HuH-7 (cell line): Measurements from ENCODE around the gene CROCC2.

Experiments
- DNase-seq: peaks from one replicate; pipeline ENCODE4 v3.0.0; 2011; ENCODE audit warnings: low spot score

CROCC2 gene

DNA sequence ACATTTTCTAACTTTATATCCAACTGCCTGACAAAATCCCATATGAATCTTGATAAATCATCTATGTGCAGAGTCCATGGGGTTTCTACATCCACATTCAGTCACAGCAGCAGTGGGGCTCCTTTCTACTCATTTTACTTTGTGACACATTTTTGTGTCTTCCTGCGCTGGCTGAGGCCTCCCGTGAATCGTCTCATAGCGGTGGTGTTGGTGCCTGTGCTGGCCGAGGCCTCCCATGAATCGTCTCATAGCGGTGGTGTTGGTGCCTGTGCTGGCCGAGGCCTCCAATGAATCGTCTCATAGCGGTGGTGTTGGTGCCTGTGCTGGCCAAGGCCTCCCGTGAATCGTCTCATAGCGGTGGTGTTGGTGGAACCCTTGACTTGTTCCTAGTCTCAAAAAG lies 109.3 kb downstream of the CROCC2 start:
- DNase-seq: no peak

GRCh38 chr2:241017228-241017940 lies 111.2 kb downstream of the CROCC2 start:
- DNase-seq: no peak

- DNase-seq: no peak
Observed at GRCh38 chr2:241018051-241018891, 112.1 kb downstream of the CROCC2 start.

- DNase-seq: no peak
Observed at GRCh38 chr2:241019441-241020139, 113.5 kb downstream of the CROCC2 start.

GRCh38 chr2:241020201-241020600 lies 114.1 kb downstream of the CROCC2 start:
- DNase-seq: no peak

- no peak for DNase-seq
Observed at GRCh38 chr2:241020629-241021190, 114.6 kb downstream of the CROCC2 start.

DNA sequence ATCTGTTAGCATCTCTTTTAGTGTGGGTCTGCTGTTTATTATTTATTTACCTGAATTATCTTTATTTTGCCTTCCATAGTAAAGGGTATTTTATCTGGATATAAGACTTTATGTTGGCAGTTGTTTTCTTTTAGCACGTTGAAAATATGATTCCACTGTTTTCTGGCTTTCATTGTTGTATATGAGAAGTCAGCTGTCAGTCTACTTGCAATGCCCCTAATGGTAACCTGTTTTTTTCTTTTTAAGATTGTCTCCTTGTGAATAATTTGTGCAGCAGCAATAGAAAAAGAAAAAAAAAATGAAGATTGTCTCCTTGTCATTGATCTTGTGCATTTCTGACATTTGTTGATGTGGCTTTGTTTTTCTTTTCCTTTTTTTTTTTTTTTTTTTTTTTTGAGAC lies 119.5 kb downstream of the CROCC2 start:
- DNase-seq: no peak

GRCh38 chr2:241029599-241030332 lies 123.6 kb downstream of the CROCC2 start:
- no peak for DNase-seq

DNA sequence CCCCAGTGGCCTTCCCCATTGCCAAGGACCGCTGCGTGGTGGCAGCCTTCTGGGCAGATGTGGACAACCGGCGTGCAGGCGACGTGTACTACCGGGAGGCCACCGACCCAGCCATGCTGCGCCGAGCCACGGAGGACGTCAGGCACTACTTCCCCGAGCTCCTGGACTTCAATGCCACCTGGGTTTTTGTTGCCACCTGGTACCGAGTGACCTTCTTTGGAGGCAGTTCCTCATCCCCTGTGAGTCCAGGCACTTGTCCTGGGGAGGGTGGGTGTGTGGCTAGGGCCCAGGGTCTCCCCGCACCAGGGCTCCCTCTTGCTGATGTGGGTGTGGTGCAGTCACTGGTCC lies 124.2 kb downstream of the CROCC2 start:
- no peak for DNase-seq

DNA sequence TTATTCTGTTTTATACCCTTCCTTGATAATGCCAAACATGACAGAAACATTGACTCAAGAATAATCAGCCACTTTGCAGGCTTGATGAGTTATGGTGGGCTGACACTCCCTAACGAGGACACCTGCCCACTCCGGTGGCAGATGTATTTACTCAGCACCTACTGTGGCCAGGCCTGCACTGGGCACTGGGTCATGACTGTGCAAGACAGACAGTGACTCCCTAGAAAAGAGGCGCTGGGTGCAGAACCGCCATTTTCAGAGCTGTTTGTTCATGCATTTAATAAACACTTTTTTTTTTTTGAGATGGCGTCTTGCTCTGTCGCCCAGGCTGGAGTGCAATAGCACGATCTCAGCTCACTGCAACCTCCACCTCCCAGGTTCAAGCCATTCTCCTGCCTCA lies 124.7 kb downstream of the CROCC2 start:
- no peak for DNase-seq

GRCh38 chr2:241031436-241032165 lies 125.5 kb downstream of the CROCC2 start:
- DNase-seq: no peak

DNA sequence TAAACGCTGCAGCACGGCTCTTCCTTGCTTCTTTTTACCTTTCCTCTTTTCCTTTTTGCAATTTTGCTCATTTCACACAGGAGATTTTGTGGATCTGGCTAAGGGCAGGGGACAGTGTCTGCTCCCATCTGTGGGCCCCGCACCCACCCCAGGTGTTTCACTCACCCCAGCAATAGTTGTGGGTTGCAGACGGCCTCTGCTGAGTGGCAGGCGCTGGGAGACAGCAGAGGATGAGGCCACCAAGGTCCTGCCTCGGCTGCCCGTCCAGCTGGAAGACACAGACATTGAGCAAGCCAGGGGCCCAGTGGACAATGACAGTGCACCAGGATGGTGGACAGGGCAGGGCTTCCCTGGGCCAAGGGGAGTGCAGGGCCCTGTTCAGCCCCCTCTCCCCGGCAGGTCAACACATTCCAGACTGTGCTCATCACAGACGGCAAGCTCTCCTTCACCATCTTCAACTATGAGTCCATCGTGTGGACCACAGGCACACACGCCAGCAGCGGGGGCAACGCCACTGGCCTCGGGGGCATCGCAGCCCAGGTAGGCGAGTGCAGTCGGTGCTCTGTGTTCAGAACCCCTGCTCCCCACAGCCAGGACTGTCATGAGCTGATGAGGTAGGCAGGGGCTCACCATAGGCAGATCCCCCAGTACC lies 127.3 kb downstream of the CROCC2 start:
- no peak for DNase-seq

GRCh38 chr2:241033994-241034393 lies 127.9 kb downstream of the CROCC2 start:
- DNase-seq: no peak

- DNase-seq: no peak
Observed at GRCh38 chr2:241034490-241035141, 128.5 kb downstream of the CROCC2 start.

DNA sequence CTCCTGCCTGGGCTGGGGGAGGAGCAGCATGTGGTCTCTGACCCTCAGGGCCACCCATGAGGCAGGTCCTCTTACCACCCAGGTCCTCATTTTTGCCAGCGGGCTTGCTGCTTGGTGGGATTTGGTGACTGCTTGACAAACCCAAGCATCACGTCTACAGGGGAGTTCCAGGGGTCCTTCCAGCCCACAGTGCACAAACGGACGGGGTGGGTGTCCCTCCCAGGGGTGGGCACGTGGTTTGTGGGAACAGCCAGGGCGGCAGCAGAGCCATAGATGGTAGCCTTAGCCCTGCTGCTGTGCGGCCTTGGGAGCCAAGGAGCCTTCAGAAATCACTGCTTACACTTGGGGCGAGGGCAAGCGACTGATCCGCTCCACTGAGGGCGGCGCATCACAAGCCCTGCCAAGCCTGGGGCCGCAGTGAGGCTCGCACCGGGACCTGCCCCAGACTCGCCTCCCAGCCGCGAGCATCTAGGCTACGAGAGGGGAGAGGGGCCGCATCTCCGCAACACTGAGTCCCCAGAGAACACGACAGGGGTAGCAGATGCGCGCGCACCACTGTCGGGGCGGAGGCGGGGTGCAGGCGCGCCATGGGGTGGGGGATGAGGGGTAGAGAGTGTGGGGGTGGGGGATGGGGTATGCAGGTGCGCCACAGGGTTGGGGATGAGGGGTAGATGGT lies 129.1 kb downstream of the CROCC2 start:
- no peak for DNase-seq

GRCh38 chr2:241035818-241036396 lies 129.8 kb downstream of the CROCC2 start:
- no peak for DNase-seq

DNA sequence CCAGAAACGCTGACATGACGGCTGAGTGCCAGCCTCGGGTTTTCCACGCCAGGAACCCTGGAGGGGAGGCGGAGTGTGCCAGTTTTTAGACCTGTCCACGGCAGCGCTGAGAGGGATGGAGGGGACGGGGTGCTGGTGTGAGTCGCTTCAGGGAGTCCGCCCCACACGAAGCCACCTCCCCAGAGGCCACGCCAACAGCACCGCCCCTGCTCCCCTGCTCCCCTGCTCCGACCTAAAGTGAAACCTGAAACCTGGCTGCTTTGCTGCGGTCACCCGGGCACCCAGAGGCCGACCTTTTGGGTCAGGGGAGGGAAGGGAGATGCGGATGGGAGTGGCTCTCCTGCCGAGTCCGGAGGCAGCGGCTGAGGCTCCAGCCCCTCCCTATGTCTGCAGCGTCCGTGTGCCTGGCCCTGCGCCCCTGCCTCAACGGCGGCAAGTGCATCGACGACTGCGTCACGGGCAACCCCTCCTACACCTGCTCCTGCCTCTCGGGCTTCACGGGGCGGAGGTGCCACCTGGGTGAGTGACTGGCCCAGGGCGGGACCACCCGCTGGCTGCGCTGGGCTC lies 130.3 kb downstream of the CROCC2 start:
- DNase-seq: no peak

GRCh38 chr2:241036964-241037421 lies 130.9 kb downstream of the CROCC2 start:
- no peak for DNase-seq

DNA sequence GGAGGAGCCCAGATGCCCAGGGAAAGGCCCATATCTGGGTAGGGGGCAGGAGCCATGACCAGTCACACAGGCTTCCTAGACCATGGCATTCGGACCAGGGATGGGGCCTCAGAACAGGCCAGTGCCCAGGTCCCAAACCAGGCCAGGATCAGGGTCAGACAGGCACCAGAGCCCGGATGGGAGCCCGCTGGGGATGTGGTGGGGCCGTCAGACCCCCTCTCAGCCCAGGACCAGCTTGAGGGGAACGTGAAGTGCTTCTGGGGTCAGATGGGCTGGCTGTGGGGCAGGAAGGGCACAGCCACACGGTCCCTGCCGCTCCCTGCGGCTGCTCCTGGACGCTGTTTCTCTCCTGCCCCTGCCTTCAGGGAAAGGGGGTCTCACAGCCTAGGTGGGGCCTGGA lies 131.4 kb downstream of the CROCC2 start:
- DNase-seq: no peak
